ENCODE data around the gene DENND4C.

The DENND4C gene

GRCh38 chr9:19336166-19336565 is 105.7 kb downstream of the DENND4C start:
- DNase-seq (ENCODE audit: insufficient read length, low spot score) (no peak), FAIRE-seq (no peak)
- TF ChIP-seq, protein P1, sequence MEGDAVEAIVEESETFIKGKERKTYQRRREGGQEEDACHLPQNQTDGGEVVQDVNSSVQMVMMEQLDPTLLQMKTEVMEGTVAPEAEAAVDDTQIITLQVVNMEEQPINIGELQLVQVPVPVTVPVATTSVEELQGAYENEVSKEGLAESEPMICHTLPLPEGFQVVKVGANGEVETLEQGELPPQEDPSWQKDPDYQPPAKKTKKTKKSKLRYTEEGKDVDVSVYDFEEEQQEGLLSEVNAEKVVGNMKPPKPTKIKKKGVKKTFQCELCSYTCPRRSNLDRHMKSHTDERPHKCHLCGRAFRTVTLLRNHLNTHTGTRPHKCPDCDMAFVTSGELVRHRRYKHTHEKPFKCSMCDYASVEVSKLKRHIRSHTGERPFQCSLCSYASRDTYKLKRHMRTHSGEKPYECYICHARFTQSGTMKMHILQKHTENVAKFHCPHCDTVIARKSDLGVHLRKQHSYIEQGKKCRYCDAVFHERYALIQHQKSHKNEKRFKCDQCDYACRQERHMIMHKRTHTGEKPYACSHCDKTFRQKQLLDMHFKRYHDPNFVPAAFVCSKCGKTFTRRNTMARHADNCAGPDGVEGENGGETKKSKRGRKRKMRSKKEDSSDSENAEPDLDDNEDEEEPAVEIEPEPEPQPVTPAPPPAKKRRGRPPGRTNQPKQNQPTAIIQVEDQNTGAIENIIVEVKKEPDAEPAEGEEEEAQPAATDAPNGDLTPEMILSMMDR (IDR thresholded peaks at IDR 0.05; ENCODE audit: insufficient read depth, missing control alignments), result no peak

GRCh38 chr9:19342947-19343346 is 112.5 kb downstream of the DENND4C start:
- no peak for DNase-seq (ENCODE audit: insufficient read length, low spot score)
- no peak for FAIRE-seq
- TF ChIP-seq, protein P1 (IDR thresholded peaks at IDR 0.05; ENCODE audit: insufficient read depth, missing control alignments), result no peak

- TF ChIP-seq, protein P1 (IDR thresholded peaks at IDR 0.05; ENCODE audit: insufficient read depth, missing control alignments), result no peak
- no peak for DNase-seq (ENCODE audit: insufficient read length, low spot score)
- FAIRE-seq, result no peak
Observed at GRCh38 chr9:19358701-19359100, 128.2 kb downstream of the DENND4C start.

GRCh38 chr9:19369107-19369506 is 138.6 kb downstream of the DENND4C start:
- FAIRE-seq, result no peak
- TF ChIP-seq, protein P1 (IDR thresholded peaks at IDR 0.05; ENCODE audit: insufficient read depth, missing control alignments), result no peak

GRCh38 chr9:19371942-19372341 is 141.4 kb downstream of the DENND4C start:
- no peak for FAIRE-seq
- TF ChIP-seq, protein P1 (IDR thresholded peaks at IDR 0.05; ENCODE audit: insufficient read depth, missing control alignments), result no peak

More at GRCh38 chr9:19369107-19369506, 138.6 kb downstream of the DENND4C start:
- no peak for DNase-seq (ENCODE audit: insufficient read length, low spot score)

GRCh38 chr9:19372567-19372966 is 142.1 kb downstream of the DENND4C start:
- FAIRE-seq (no peak), DNase-seq (ENCODE audit: insufficient read length, low spot score) (no peak)
- TF ChIP-seq, protein P1 (IDR thresholded peaks at IDR 0.05; ENCODE audit: insufficient read depth, missing control alignments), result no peak

More at GRCh38 chr9:19371942-19372341, 141.4 kb downstream of the DENND4C start:
- no peak for DNase-seq (ENCODE audit: insufficient read length, low spot score)

DNA sequence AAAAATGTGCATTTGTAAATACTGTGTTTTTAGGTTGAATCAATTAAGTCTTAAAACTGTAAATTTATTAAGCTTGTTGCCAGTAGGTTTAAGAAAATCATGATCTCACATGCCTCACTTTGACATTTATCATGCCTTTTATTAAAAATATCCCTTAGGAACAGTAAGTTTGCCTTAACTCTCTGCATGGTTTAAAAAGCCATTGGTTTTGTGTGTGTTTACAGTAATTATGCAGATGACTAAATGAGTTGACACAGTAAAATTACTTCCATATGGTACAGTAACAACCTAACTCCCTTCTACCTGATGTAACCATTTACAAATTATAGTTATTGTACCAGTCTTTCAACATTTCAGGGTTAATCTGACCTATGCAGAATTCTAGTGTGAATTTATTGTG is 143.0 kb downstream of the DENND4C start:
- FAIRE-seq, result no peak
- TF ChIP-seq, protein P1 (IDR thresholded peaks at IDR 0.05; ENCODE audit: insufficient read depth, missing control alignments), result no peak

More for the DNA sequence above, 143.0 kb downstream of the DENND4C start:
- DNase-seq (ENCODE audit: insufficient read length, low spot score), result no peak

Data from D721Med (cell line).